GM18861 (cell line): Measurements from ENCODE around the gene PTPRN2.
"Not testable (repeated sequence)": the region's sequence is repeated elsewhere in the genome, so short reads cannot be mapped to it uniquely, and the experiment has no call there.

ENCODE experiments used
- ATAC-seq: cut with Tn5 transposase; IDR thresholded peaks from one replicate; pipeline ENCODE4 v1.9.1; 2021; ENCODE audit not compliant: unreplicated experiment

Gene PTPRN2

DNA sequence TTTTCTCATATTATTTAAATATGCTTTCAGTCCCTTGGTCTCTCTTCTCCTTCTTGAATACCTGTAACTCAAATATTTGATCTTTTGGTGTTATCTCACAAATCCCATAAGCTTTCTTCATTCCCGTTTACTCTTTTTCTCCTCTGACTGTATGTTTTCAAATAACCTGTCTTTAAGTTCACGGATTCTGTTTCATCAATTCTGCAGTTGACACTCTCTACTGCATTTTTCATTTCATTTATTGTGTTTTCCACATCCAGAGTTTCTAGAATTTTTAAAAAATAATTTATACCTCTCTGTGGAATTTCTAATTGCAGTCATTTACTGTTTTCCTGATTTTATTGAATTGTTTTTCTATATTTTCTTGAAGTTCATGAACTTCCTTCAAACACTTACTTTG is 298.4 kb downstream of the PTPRN2 start:
- ATAC-seq: no peak

DNA sequence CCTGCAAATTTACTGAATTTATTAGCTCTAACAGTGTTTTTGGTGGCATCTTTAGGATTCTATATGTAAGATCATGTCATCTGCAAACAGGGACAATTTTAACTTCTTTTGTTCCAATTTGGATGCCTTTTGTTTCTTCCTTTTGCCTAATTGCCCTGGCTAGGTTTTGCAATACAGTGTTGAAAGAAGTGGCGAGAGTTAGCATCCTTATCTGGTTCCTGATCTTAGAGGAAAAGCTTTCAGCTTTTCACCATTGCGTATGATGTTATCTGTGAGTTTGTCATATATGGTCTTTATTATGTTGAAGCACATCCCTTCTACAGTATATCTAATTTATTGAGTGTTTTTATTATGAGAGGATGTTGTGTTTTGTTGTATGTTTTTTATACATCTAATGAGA is 301.4 kb downstream of the PTPRN2 start:
- ATAC-seq: no peak

GRCh38 chr7:158285383-158285770 is 302.2 kb downstream of the PTPRN2 start:
- no peak for ATAC-seq

- no peak for ATAC-seq
These were observed 302.8 kb downstream of the PTPRN2 start for GRCh38 chr7:158284617-158285382.

DNA sequence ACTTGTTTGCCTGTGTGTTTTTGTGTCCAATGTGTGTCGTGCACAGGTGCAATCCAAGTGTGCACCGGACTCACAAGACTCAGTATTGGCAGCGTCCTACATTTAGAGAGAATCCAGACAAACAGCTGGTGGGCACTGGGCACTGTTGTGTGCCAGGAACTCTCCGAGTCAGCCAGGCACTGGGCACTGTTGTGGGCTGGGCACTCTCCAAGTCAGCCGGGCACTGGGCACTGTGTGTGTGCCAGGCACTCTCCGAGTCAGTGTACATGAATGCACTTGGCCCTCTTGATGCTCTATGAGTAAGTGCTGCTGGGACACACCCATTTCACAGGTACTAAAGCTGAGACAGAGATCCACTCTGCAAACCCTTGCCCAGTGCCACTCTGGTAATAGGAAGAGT is 303.5 kb downstream of the PTPRN2 start:
- no peak for ATAC-seq

DNA sequence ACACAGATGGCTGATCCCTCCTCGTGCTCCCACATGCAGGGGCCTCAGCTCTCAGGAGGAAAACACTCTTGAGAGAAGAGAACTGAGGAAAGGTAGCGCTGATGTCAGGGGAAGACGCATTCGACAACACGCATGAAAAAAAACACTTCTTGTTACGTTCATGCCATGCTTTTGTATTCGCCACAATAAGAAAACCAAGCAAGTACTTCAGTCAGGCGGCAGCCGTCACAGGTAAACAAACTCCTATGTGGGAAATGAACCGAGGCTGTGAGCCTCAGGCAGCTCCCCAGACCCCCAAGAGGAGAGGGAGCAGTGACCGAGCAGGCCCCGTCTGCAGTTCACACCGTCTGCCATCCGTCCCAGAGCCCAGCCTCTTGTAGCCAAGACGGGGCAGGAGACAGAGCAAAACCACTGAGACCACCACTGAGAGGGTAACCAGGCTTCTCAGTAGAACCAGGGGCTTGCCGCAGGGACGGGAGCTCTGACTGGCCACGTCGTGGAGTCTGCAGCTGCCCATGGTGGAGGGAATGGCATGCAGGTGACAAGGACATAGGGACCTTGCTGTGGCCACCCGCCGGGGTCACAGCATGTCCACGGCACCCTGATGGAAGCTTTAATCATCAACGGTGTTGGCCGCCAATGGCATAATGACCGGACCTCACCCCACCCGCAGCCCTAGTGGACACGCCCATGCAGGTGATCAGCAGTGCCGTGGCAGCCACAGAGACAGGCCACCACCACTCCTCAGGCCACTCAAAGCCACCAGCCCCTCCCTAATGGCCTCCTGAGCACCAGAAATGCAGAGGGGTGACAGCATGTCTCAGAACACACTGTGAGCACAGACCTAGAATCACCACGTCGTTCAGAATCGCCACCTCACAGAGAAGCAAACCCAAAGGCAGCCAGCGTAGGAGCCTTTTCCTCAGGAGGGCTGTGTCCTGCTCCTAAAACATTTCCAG is 304.3 kb downstream of the PTPRN2 start:
- ATAC-seq: no peak

DNA sequence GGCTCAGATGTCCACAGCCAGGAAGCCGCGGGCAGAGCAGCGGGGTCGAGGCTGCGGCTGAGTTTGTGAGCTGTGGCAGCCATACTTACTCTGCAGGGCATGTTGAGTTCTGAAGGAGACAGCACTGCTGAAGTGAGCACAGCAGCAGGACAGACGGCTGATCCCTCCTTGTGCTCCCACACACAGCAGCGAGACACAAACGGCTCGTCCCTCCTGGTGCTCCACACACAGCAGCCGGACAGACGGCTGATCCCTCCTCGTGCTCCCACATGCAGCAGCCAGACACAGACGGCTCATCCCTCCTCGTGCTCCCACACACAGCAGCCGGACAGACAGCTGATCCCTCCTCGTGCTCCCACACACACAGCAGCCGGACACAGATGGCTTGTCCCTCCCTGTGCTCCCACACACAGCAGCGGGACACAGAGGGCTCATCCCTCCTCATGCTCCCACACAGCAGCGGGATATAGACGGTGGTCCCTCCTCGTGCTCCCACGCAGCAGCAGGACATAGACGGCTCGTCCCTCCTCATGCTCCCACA is 305.1 kb downstream of the PTPRN2 start:
- ATAC-seq: no peak

GRCh38 chr7:158281441-158281840 is 306.2 kb downstream of the PTPRN2 start:
- no peak for ATAC-seq

DNA sequence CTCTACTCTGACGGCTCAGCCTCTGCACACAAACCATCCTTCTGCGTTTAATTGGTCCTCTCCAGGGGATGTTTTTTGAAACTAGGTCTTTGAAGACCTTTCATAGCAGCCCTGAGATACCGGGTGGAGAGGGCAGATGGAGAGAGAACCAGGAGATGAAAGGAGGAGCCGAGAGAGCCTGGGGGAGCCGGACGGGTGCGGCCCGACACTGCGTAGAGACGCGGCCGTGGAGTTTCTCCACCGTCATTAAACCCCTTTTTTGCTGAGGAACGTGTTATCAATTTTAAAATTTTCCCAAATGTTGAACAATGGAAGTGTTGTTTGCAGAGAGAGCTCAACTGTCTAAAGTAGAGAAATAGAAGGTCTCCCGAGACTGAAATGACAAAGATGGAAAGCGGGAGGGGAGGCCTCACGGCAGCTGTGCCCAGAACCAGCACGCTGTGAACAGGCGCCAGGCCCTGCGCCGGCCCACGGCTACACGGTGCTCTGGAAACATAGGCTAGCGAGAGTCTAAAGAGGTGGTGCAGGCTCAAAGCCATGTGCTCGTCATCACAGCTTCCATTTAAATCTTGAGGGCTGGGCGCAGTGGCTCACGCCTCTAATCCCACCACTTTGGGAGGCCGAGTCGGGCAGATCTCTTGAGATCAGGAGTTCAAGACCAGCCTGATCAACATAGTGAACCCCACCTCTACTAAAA is 307.0 kb downstream of the PTPRN2 start:
- no peak for ATAC-seq

DNA sequence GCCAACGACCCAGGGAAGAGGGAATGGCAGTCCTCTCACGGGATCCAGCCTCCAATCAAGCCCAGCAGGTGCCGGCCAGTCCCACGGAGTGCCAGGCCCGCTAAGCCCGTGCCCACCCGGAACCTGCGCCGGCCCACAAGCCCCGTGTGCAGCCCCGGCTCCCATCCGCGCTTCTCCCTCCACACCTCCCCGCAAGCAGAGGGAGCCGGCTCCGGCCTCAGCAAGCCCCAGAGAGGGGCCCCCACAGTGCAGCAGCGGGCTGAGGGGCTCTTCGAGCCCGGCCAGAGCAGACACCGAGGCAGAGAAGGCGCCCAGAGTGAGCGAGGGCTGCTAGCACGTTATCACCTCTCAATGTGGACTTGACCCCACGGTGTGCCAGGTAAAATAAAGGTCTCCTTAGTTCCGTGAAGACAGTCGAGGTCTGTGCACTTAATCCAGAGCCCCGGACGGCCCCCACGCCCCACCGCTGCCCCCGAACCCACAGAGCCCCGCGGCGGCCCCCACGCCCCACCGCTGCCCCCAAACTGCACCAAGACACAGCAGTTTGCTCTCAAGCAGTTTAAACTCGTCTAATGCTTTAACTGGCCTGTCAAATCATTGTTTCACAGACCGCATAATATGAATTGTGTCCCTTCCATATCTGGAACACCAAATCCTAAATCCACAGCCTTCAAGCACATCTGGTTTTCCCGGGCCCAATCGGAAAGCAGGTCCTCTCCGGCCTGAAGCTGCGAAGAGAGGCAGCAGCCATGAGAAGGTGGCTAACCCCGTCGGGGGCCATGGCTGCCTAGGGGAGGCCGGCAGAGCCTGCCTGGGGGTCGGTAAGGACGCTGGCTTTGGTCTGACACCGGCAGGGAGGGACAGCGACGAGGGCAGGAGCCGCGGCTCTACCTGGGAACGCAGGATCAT is 307.8 kb downstream of the PTPRN2 start:
- no peak for ATAC-seq

GRCh38 chr7:158278745-158279320 is 308.8 kb downstream of the PTPRN2 start:
- ATAC-seq: no peak

DNA sequence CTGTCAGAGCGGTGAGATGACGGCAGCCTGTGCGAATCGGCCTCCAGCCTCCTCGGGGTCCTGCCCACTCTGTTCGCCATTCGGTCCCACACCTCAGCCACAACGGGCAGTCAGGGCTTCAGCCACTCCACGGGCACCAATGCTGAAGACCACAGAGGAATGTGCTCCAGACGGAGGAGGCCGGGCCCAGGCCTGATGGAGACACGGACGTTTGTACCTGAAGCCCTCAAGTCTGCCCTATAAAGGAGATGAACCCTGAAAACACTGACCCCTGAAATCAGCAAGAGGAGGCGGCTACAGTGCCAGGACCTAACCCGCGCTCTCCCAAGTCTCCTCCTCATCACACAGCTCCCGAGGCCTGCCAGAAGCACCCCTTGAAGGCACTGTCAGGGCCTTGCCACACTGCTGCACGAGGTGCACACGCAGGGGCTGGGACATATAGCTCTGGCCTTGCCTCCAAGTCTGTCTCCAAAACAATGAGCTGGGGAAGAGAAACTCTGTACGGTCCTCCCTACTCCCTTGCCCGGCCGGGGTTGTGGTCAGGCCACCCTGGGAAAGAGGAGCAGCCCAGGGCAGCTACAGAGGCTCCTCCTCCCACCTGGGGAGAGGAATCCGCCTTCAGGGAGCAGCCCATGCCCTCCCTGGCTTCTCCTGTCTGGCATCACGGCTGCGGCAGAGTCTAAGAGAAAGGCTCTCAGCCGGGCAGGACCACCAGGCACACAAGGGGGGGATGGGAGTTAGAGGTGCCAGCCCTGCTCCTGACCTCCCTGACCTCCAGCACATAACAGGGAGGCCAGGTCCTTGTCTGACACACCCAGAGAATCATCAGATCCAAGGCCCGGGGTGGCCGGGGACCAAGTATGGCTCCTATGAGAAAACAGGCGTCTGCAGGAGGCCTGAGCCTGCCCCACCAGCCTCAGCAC is 310.1 kb downstream of the PTPRN2 start:
- ATAC-seq: no peak

DNA sequence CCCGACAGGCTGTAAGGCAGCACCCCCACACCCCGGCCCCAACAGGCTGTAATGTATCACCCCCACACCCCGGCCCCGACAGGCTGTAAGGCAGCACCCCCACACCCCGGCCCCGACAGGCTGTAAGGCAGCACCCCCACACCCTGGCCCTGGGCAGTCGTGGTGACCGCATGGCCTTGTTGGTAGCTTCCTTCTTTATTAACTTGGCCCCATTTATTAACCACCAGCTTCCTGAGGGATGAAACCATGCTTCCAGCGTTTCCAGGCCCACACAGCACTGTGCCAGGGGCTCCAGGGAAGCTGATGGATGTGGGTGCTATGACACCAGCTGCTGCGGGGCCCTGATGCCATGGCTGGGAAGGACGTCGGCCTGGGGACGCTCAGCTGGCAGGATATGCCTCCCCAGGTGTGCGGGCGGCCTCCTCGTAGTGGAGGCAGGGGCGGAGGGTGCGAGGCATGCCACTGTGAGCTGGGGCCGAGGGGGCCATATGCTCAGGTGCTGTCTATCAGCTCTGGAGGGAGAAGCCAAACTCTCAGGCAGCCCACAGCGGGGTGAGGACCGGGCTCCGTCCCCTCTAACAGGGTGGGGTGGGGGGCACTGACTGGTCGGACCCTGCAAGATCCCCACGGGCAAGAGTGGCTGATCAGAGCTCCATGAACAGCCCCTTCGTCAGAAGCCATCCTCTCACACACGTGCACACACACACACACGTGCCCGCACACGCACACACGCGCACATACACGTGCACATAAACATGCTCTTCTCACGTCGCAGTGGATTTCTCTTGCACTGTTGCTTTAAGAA is 311.0 kb downstream of the PTPRN2 start:
- no peak for ATAC-seq

GRCh38 chr7:158275711-158276413 is 311.8 kb downstream of the PTPRN2 start:
- ATAC-seq: no peak

- no peak for ATAC-seq
These were observed 312.6 kb downstream of the PTPRN2 start for GRCh38 chr7:158274996-158275395.

GRCh38 chr7:158274404-158274811 is 313.2 kb downstream of the PTPRN2 start:
- ATAC-seq: no peak

DNA sequence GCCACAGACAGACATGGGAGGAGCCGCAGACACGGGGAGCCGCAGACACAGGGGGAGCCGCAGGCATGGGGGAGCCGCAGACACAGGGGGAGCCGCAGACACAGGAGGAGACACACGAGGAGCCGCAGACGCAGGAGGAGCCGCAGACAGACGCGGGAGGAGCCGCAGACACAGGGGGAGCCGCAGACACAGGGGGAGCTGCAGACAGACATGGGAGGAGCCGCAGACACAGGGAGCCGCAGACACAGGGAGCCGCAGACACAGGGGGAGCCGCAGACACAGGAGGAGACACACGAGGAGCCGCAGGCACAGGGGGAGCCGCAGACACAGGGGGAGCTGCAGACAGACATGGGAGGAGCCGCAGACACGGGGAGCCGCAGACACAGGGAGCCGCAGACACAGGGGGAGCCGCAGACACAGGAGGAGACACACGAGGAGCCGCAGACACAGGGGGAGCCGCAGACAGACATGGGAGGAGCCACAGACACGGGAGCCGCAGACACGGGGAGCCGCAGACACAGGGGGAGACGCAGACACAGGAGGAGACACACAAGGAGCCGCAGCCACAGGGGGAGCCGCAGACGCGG is 313.8 kb downstream of the PTPRN2 start:
- not testable (repeated sequence) for ATAC-seq
